Endothelial cell of umbilical vein (primary cell): Measurements from ENCODE around the gene PDE6B. TPM values are rescaled to one million over a fixed set of nuclear protein-coding genes. Genes with fewer than 3 reads are reported as not detected.

Experiments
- BruUV-seq: library from RNA; stranded (reverse); fragments of 400-500 nt; replicated peaks from 2 replicates; lab custom pipeline; 2021; lab: Mats Ljungman, UMichigan
- CTCF ChIA-PET: fragments of 300-600, 350-600 bp; sonication (Branson Sonifier 250); formaldehyde crosslinking; loops from one replicate; lab custom pipeline; 2021; ENCODE audit warnings: antibody characterized with exemption, inconsistent platforms; lab: Charles Lee
- POLR2A ChIA-PET: fragments of 300-600, 350-600 bp; sonication (Branson Sonifier 250); formaldehyde crosslinking; loops from one replicate; lab custom pipeline; 2021; ENCODE audit warnings: antibody characterized with exemption, inconsistent platforms; lab: Charles Lee
- DNase-seq: peaks from one replicate; pipeline ENCODE4 v3.0.0-alpha.2; 2011; ENCODE audit warnings: low read depth, low spot score
- FAIRE-seq: peaks from 2 replicates; lab custom pipeline; 2011; peaks lifted over from hg19 to GRCh38; lab: Jason Lieb, UNC
- H2AFZ ChIP-seq: 2 replicates; pipeline ENCODE4 v1.6.0; 2012; ENCODE audit warnings: low read depth, low read length, control low read depth, inconsistent platforms
- H3K27ac ChIP-seq: 2 replicates; pipeline ENCODE4 v1.5.1; 2011; ENCODE audit warnings: low read depth, mild to moderate bottlenecking, control low read depth, low read length, moderate library complexity; ENCODE audit not compliant: insufficient read depth
- H3K27me3 ChIP-seq, 2 experiments: 2 replicates each; pipeline versions ENCODE4 v1.6.0 to v1.6.1; 2011; ENCODE audit warnings: low read length in 2 of 2, mixed read lengths in 1 of 2; ENCODE audit not compliant: control insufficient read depth in 2 of 2, insufficient read depth in 2 of 2
- H3K36me3 ChIP-seq, 2 experiments: 2 replicates in 1 of 2; 3 replicates in 1 of 2; pipeline ENCODE4 v1.5.1; 2011; ENCODE audit warnings: low read length in 2 of 2, mild to moderate bottlenecking in 1 of 2, moderate library complexity in 1 of 2; ENCODE audit not compliant: control insufficient read depth in 2 of 2, insufficient read depth in 2 of 2; ENCODE audit errors: extremely low read depth in 1 of 2
- H3K4me1 ChIP-seq: 3 replicates; pipeline ENCODE4 v1.5.1; 2011; ENCODE audit warnings: mild to moderate bottlenecking, low read length; ENCODE audit not compliant: control insufficient read depth, insufficient read depth; ENCODE audit errors: extremely low read depth
- H3K4me2 ChIP-seq: 2 replicates; pipeline ENCODE4 v1.6.1; 2011; ENCODE audit warnings: low read length, control low read depth, mixed read lengths; ENCODE audit not compliant: insufficient read depth
- H3K4me3 ChIP-seq, 3 experiments: fragments of 200-600 bp in 1 of 3; sonication (generic), shearing (Covaris generic) in 1 of 3; replicated peaks in 1 of 3; 2 replicates each; pipeline ENCODE4 v1.5.1; 2011 to 2016; ENCODE audit warnings: control low read depth in 3 of 3, low read length in 3 of 3, mild to moderate bottlenecking in 2 of 3, inconsistent platforms in 1 of 3, low read depth in 1 of 3, moderate library complexity in 1 of 3; ENCODE audit not compliant: insufficient read depth in 1 of 3
- H3K79me2 ChIP-seq: 2 replicates; pipeline ENCODE4 v1.6.0; 2012; ENCODE audit warnings: low read length, inconsistent platforms; ENCODE audit not compliant: control insufficient read depth, insufficient read depth
- H3K9ac ChIP-seq: replicated peaks from 2 replicates; pipeline ENCODE3; 2011; ENCODE audit warnings: low read length, control low read depth; ENCODE audit not compliant: insufficient read depth; ENCODE audit errors: extremely low read depth
- H3K9me1 ChIP-seq: replicated peaks from 3 replicates; pipeline ENCODE4 v1.6.0; 2011; ENCODE audit warnings: mild to moderate bottlenecking, low read length; ENCODE audit not compliant: control insufficient read depth, insufficient read depth; ENCODE audit errors: extremely low read depth
- H3K9me3 ChIP-seq: replicated peaks from 2 replicates; pipeline ENCODE4 v1.5.1; 2012; ENCODE audit warnings: low read length, inconsistent platforms; ENCODE audit not compliant: control insufficient read depth, insufficient read depth
- H4K20me1 ChIP-seq: replicated peaks from 2 replicates; pipeline ENCODE3; 2011; ENCODE audit warnings: mild to moderate bottlenecking, low read length; ENCODE audit not compliant: control insufficient read depth, insufficient read depth; ENCODE audit errors: extremely low read depth
- CTCF ChIP-seq, 2 donors: IDR thresholded peaks; 1 replicate in 1 of 2; 2 replicates in 1 of 2; pipeline ENCODE4 v1.5.1; 2011; ENCODE audit warnings: low read length in 2 of 2, mild to moderate bottlenecking in 2 of 2, moderate library complexity in 2 of 2, control low read depth in 1 of 2, inconsistent platforms in 1 of 2, low read depth in 1 of 2; ENCODE audit not compliant: insufficient read depth in 1 of 2; ENCODE audit errors: extremely low read depth in 1 of 2
- EZH2 ChIP-seq: IDR thresholded peaks from 2 replicates; pipeline ENCODE4 v1.6.1; 2012; ENCODE audit warnings: borderline replicate concordance, low read depth, mild to moderate bottlenecking, moderate library complexity, low read length, inconsistent platforms; ENCODE audit not compliant: severe bottlenecking
- FOS ChIP-seq: IDR thresholded peaks from 2 replicates; pipeline ENCODE4 v1.6.1; 2011; ENCODE audit warnings: mild to moderate bottlenecking, low read length, moderate library complexity, borderline replicate concordance; ENCODE audit not compliant: insufficient read depth
- GATA2 ChIP-seq: IDR thresholded peaks from 2 replicates; pipeline ENCODE4 v1.7.0; 2011; ENCODE audit warnings: low read depth, mild to moderate bottlenecking, moderate library complexity, mixed read lengths, low read length; ENCODE audit not compliant: insufficient read length, insufficient read depth
- JUN ChIP-seq: IDR thresholded peaks from 2 replicates; pipeline ENCODE4 v1.6.1; 2011; ENCODE audit warnings: borderline replicate concordance, low read depth; ENCODE audit not compliant: insufficient read length, insufficient read depth
- MAX ChIP-seq: IDR thresholded peaks from 2 replicates; pipeline ENCODE4 v1.6.1; 2011; ENCODE audit not compliant: insufficient read depth, insufficient read length
- MYC ChIP-seq: IDR thresholded peaks from one replicate; pipeline ENCODE4 v1.6.1; 2011; ENCODE audit warnings: mild to moderate bottlenecking, low read depth, low read length
- POLR2A ChIP-seq: IDR thresholded peaks from 2 replicates; pipeline ENCODE4 v1.6.1; 2012; ENCODE audit warnings: low read depth, mild to moderate bottlenecking, control low read depth, low read length
- POLR2AphosphoS5 ChIP-seq: IDR thresholded peaks from 2 replicates; pipeline ENCODE4 v1.6.1; 2012; ENCODE audit warnings: low read depth, mild to moderate bottlenecking, control low read depth, low read length, moderate library complexity; ENCODE audit not compliant: insufficient read depth
- dilution Hi-C: fragments of 300-500 bp; cut with MboI; formaldehyde crosslinking; loops from one replicate; pipeline ENCODE4 v1.15.0; 2019; ENCODE audit warnings: low sequenced_read_pairs; ENCODE audit not compliant: extremely low pct_ligation_motif_present
- intact Hi-C: fragments of 100-400 bp; cut with micrococcal nuclease; formaldehyde crosslinking; loops from one replicate; pipeline ENCODE4 v1.10.0; 2022
- polyA plus RNA-seq, 4 experiments: library from polyadenylated mRNA; depleted of rRNA in 3 of 4; stranded (reverse) in 3 of 4; unstranded in 1 of 4; fragments of >200 nt; gene quantifications; 2 replicates each; pipeline versions ENCODE4 v1.2.1 to v1.2.3, GENCODE V29; 2011 to 2012; ENCODE audit warnings: missing spikeins in 1 of 4
- total RNA-seq: library from RNA; stranded (reverse); gene quantifications from 2 replicates; pipeline ENCODE4 v1.2.3, GENCODE V29; 2021

PDE6B gene
- total and polyA plus RNA-seq, 2 donors (not counting 3 experiments of a cell fraction or from before 2014, with no cell fraction given): 0.77 to 1.8 TPM

DNA sequence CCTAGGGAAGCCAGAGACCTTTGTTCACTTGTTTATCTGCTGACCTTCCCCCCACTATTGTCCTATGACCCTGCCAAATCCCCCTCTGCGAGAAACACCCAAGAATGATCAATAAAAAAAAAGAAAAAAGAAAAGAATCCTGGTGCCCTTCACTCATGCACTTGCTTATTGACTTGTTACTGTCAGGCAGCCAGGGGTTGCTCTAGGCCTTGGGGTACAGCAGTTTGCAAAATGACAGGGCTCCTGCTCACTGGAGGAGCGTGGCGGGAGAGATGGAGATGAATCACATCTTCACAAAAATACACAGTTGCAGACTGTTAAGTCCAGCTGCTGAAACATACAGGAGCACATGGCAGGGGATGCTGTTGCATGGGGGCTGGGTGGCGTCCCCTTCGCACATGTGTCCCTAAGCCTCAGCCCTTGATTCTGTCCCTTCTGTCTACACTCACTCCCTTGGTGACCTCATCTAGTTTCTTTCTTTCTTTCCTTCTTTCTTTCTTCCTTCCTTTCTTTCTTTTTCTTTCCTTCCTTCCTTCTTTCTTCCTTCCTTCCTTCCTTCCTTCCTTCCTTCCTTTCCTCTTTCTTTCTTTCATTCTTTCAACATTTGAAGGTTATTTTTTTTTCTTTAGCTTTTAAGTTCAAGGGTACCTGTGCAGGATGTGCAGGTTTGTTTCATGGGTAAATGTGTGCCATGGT lies 32.4 kb upstream of the PDE6B start:
- Histone ChIP-seq H4K20me1 (no peaks in the 10 kb centered on the region), H3K4me1 (no peaks in the 10 kb centered on the region), H3K4me2 (no peak overlapping the region), H3K9me3 (no peaks in the 10 kb centered on the region), H3K9me1 (no peaks in the 10 kb centered on the region), H3K27me3 (no peaks in the 10 kb centered on the region), H3K27ac (no peak overlapping the region), H3K36me3 (no peaks in the 10 kb centered on the region), H3K9ac (no peak overlapping the region), H3K4me3 (no peak overlapping the region), H2AFZ (no peak overlapping the region), H3K79me2 (no peaks in the 10 kb centered on the region)
- ChIA-PET POLR2A (no interaction called here), CTCF (no interaction called here)
- intact Hi-C loops: no loop called here
- no peak for TF ChIP-seq FOS
- TF ChIP-seq POLR2A: no peak
- TF ChIP-seq CTCF (IDR thresholded peaks at IDR 0.05; ENCODE audit: extremely low read depth in 1 of 2, insufficient read depth in 1 of 2, low read depth in 1 of 2, low read length in 2 of 2): no peak
- no peak for TF ChIP-seq JUN
- no TSS peak for BruUV-seq
- DNase-seq: no peak
- FAIRE-seq: no peak
- dilution Hi-C loops: no loop called here

DNA sequence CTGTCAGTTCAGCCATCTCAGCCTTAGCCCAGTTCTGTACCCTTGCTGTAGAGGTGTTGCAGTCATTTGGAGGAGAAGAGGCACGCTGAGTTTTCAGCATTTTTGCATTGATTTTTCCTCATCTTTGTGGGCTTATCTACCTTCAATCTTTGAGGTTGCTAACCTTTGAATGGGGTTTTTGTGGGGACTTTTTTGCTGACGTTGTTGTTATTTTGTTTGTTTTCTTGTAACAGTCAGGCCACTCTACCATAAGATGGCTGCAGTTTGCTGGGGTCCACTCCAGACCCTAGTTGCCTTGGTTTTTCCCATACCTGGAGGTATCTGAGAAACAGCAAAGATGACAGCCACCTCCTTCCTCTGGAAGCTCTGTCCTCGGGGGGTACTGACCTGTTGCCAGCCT lies 26.4 kb upstream of the PDE6B start:
- CTCF ChIA-PET: no interaction called here
- no peaks in the 10 kb centered on the region for H3K27me3 ChIP-seq
- H3K4me3 ChIP-seq: no peak overlapping the region
- H3K9me3 ChIP-seq: no peaks in the 10 kb centered on the region
- intact Hi-C loops: no loop called here
- no peaks in the 10 kb centered on the region for H3K9me1 ChIP-seq
- no peaks in the 10 kb centered on the region for H3K36me3 ChIP-seq
- dilution Hi-C loops: no loop called here
- no TSS peak for BruUV-seq
- POLR2A ChIA-PET: no interaction called here
- H3K4me1 ChIP-seq: no peaks in the 10 kb centered on the region
- no peak for FAIRE-seq
- H3K9ac ChIP-seq: no peak overlapping the region
- no peak overlapping the region for H2AFZ ChIP-seq
- no peak overlapping the region for H3K27ac ChIP-seq
- no peaks in the 10 kb centered on the region for H4K20me1 ChIP-seq
- DNase-seq: no peak
- TF ChIP-seq CTCF (IDR thresholded peaks at IDR 0.05; ENCODE audit: extremely low read depth in 1 of 2, insufficient read depth in 1 of 2, low read depth in 1 of 2, low read length in 2 of 2) (no peak), POLR2AphosphoS5 (no peak), MYC (no peak), POLR2A (no peak), MAX (no peak), EZH2 (no peak), JUN (no peak), GATA2 (no peak), FOS (no peak)
- no peak overlapping the region for H3K4me2 ChIP-seq
- H3K79me2 ChIP-seq: no peaks in the 10 kb centered on the region
